NT2/D1 (cell line): ENCODE data around the gene RAD23B.

Source experiments
- SUZ12 ChIP-seq: IDR thresholded peaks from 2 replicates; pipeline ENCODE4 v1.6.1; 2011; ENCODE audit not compliant: insufficient read length, insufficient read depth; ENCODE audit errors: extremely low read depth
- YY1 ChIP-seq: IDR thresholded peaks from 2 replicates; pipeline ENCODE4 v1.6.1; 2011; ENCODE audit not compliant: insufficient read length, insufficient read depth
- ZNF274 ChIP-seq: IDR thresholded peaks from 2 replicates; pipeline ENCODE4 v1.6.1; 2011; ENCODE audit warnings: mild to moderate bottlenecking, low read depth, low read length

GRCh38 chr9:107325842-107326241 is 42.8 kb downstream of the RAD23B start:
- no peak for TF ChIP-seq SUZ12
- no peak for TF ChIP-seq ZNF274
- TF ChIP-seq YY1, result no peak
